B cell (primary cell): ENCODE data around the gene TOLLIP. TPM values are rescaled to one million over a fixed set of nuclear protein-coding genes. Genes with fewer than 3 reads are reported as not detected.

ENCODE experiments used
- ATAC-seq: fragments of 200-7000 bp; cut with Tn5 transposase; one replicate; pipeline ENCODE4 v1.10.0; 2021; ENCODE audit warnings: low read depth, mild to moderate bottlenecking, moderate number of reproducible peaks, moderate library complexity
- CTCF ChIA-PET: fragments of 350-600 bp; sonication (Branson Sonifier 250); formaldehyde crosslinking; loops from one replicate; lab custom pipeline; 2021; ENCODE audit warnings: antibody characterized with exemption, inconsistent platforms; lab: Charles Lee
- POLR2A ChIA-PET: fragments of 350-600 bp; sonication (Branson Sonifier 250); formaldehyde crosslinking; loops from one replicate; lab custom pipeline; 2021; ENCODE audit warnings: antibody characterized with exemption; lab: Charles Lee
- DNase-seq: peaks from one replicate; pipeline ENCODE4 v3.0.0; 2013
- H2AFZ ChIP-seq: 2 replicates; pipeline ENCODE4 v1.6.1; 2012; ENCODE audit warnings: mild to moderate bottlenecking, low read depth, low read length; ENCODE audit not compliant: insufficient read depth, poor library complexity, severe bottlenecking
- H3K27ac ChIP-seq, 2 donors: 1 replicate in 1 of 2; 2 replicates in 1 of 2; pipeline ENCODE4 v1.5.1; 2012 to 2013; ENCODE audit warnings: low read length in 2 of 2, mild to moderate bottlenecking in 2 of 2, moderate library complexity in 1 of 2
- H3K27me3 ChIP-seq, 4 experiments: fragments of 200-600 bp in 1 of 4; sonication (generic) in 1 of 4; replicated peaks in 1 of 4; 1 replicate in 2 of 4; 2 replicates in 2 of 4; pipeline versions ENCODE4 v1.6.1 to v1.7.0; 2013 to 2016; ENCODE audit warnings: low read length in 3 of 4, mild to moderate bottlenecking in 2 of 4, mixed read lengths in 1 of 4, moderate library complexity in 1 of 4; ENCODE audit not compliant: insufficient read depth in 4 of 4, control insufficient read depth in 3 of 4; ENCODE audit errors: control extremely low read depth in 1 of 4
- H3K36me3 ChIP-seq, 2 experiments: replicated peaks in 1 of 2; 1 replicate in 1 of 2; 2 replicates in 1 of 2; pipeline versions ENCODE4 v1.6.1 to v1.7.1; 2013; ENCODE audit warnings: low read length in 1 of 2; ENCODE audit not compliant: insufficient read depth in 2 of 2, control insufficient read depth in 1 of 2; ENCODE audit errors: control extremely low read depth in 1 of 2, extremely low read depth in 1 of 2
- H3K4me1 ChIP-seq, 2 donors: fragments of 200-600 bp in 1 of 2; sonication (generic) in 1 of 2; 1 replicate in 1 of 2; 2 replicates in 1 of 2; pipeline versions ENCODE4 v1.5.1 to v1.6.1; 2013 to 2017; ENCODE audit warnings: low read length in 2 of 2; ENCODE audit not compliant: control insufficient read depth in 2 of 2, insufficient read depth in 2 of 2
- H3K4me2 ChIP-seq: replicated peaks from 2 replicates; pipeline ENCODE3; 2012; ENCODE audit warnings: mild to moderate bottlenecking, low read depth, low read length; ENCODE audit not compliant: poor library complexity, severe bottlenecking
- H3K4me3 ChIP-seq, 5 experiments: fragments of 200-600 bp in 1 of 5; sonication (generic) in 1 of 5; 1 replicate in 3 of 5; 2 replicates in 2 of 5; pipeline versions ENCODE4 v1.5.1 to v1.7.0; 2011 to 2016; ENCODE audit warnings: low read length in 4 of 5, mild to moderate bottlenecking in 4 of 5, low read depth in 2 of 5, control low read depth in 1 of 5, moderate library complexity in 1 of 5; ENCODE audit not compliant: insufficient read depth in 1 of 5; ENCODE audit errors: control extremely low read depth in 1 of 5, extremely low read depth in 1 of 5
- H3K79me2 ChIP-seq: fragments of 200-600 bp; sonication (generic); one replicate; pipeline ENCODE4 v1.6.0; 2016; ENCODE audit warnings: low read length; ENCODE audit not compliant: control insufficient read depth, insufficient read depth
- H3K9ac ChIP-seq: fragments of 200-600 bp; sonication (generic); 2 replicates; pipeline ENCODE4 v1.6.1; 2017; ENCODE audit warnings: mild to moderate bottlenecking, low read length, moderate library complexity
- H3K9me3 ChIP-seq, 3 donors: one replicate each; pipeline versions ENCODE4 v1.6.1 to v1.7.1; 2013; ENCODE audit warnings: low read length in 2 of 3; ENCODE audit not compliant: control insufficient read depth in 2 of 3, insufficient read depth in 1 of 3; ENCODE audit errors: control extremely low read depth in 1 of 3
- H4K20me1 ChIP-seq: 2 replicates; pipeline ENCODE4 v1.6.0; 2012; ENCODE audit warnings: mild to moderate bottlenecking, low read length; ENCODE audit not compliant: insufficient read depth, control insufficient read depth, poor library complexity, severe bottlenecking
- H3K27ac Mint-ChIP-seq: one replicate; pipeline ENCODE4 v1.8.0; 2021; ENCODE audit warnings: mixed read lengths
- H3K27me3 Mint-ChIP-seq: one replicate; pipeline ENCODE4 v1.8.0; 2021; ENCODE audit warnings: mixed read lengths
- H3K4me1 Mint-ChIP-seq: one replicate; pipeline ENCODE4 v1.8.0; 2021; ENCODE audit warnings: mixed read lengths
- H3K4me3 Mint-ChIP-seq: one replicate; pipeline ENCODE4 v1.8.0; 2021; ENCODE audit warnings: mixed read lengths
- H3K9me3 Mint-ChIP-seq: one replicate; pipeline ENCODE4 v1.8.0; 2022; ENCODE audit warnings: mixed read lengths; ENCODE audit not compliant: insufficient read depth
- EZH2 ChIP-seq: IDR thresholded peaks from 2 replicates; pipeline ENCODE4 v1.6.1; 2012; ENCODE audit warnings: borderline replicate concordance, low read depth, mild to moderate bottlenecking, moderate library complexity, low read length; ENCODE audit not compliant: insufficient read depth, poor library complexity, severe bottlenecking
- WGBS: methylation state at CpG from one replicate; pipeline ENCODE4 v1.1.5; 2013; ENCODE audit warnings: missing lambda C conversion rate; ENCODE audit not compliant: insufficient coverage; 5-methylcytosine and 5-hydroxymethylcytosine counted together
- intact Hi-C: fragments of 100-400 bp; cut with micrococcal nuclease; formaldehyde crosslinking; loops from one replicate; pipeline ENCODE4 v1.10.0; 2022
- polyA plus RNA-seq: library from polyadenylated mRNA; depleted of rRNA; stranded (reverse); fragments of >200 nt; gene quantifications from 2 replicates; pipeline ENCODE4 v1.2.3, GENCODE V29; 2012
- total RNA-seq, 2 donors: library from RNA; stranded (reverse); fragments of 120-200 nt in 1 of 2; gene quantifications; 1 replicate in 1 of 2; 2 replicates in 1 of 2; pipeline versions ENCODE4 v1.2.3 to v1.2.4, GENCODE V29; 2013 to 2022
- TF ChIP-seq, protein P1 (sequence below): fragments of 200-600 bp; IDR thresholded peaks from one replicate; pipeline ENCODE4 v1.8.0; 2022; ENCODE audit warnings: antibody characterized with exemption, mild to moderate bottlenecking

TOLLIP gene
- total and polyA plus RNA-seq, 2 donors (not counting 1 experiment from before 2014, with no cell fraction given): 34.7 to 52.5 TPM

- H3K27me3 Mint-ChIP-seq: no peaks in the 10 kb centered on the region
- H3K27me3 ChIP-seq: no peaks in the 10 kb centered on the region
- ATAC-seq (no peak), DNase-seq (no peak)
- H3K4me1 ChIP-seq: peaks cover 9 to 15% of the 10 kb centered on the region in 2 donors
- H3K79me2 ChIP-seq: no peaks in the 10 kb centered on the region
- H3K9ac ChIP-seq: no peak overlapping the region
- POLR2A ChIA-PET: no interaction called here
- H3K4me3 Mint-ChIP-seq: no peak overlapping the region
- H3K27ac Mint-ChIP-seq: no peak overlapping the region
- WGBS: 90% methylated on average over 11 of the region's 16 CpGs
- H3K4me3 ChIP-seq: no peak overlapping the region
- H3K9me3 Mint-ChIP-seq: no peaks in the 10 kb centered on the region
- no peak overlapping the region for H2AFZ ChIP-seq
- no peak for TF ChIP-seq EZH2
- TF ChIP-seq, protein P1, sequence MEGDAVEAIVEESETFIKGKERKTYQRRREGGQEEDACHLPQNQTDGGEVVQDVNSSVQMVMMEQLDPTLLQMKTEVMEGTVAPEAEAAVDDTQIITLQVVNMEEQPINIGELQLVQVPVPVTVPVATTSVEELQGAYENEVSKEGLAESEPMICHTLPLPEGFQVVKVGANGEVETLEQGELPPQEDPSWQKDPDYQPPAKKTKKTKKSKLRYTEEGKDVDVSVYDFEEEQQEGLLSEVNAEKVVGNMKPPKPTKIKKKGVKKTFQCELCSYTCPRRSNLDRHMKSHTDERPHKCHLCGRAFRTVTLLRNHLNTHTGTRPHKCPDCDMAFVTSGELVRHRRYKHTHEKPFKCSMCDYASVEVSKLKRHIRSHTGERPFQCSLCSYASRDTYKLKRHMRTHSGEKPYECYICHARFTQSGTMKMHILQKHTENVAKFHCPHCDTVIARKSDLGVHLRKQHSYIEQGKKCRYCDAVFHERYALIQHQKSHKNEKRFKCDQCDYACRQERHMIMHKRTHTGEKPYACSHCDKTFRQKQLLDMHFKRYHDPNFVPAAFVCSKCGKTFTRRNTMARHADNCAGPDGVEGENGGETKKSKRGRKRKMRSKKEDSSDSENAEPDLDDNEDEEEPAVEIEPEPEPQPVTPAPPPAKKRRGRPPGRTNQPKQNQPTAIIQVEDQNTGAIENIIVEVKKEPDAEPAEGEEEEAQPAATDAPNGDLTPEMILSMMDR: no peak
- H3K9me3 ChIP-seq: no peaks in the 10 kb centered on the region
- no peak overlapping the region for H3K4me2 ChIP-seq
- CTCF ChIA-PET: no interaction called here
- intact Hi-C loops: no loop called here
- no peak overlapping the region for H3K27ac ChIP-seq
- H3K36me3 ChIP-seq: no peaks in the 10 kb centered on the region
- H4K20me1 ChIP-seq: no peaks in the 10 kb centered on the region
- peaks cover 12% of the 10 kb centered on the region for H3K4me1 Mint-ChIP-seq
Measured at GRCh38 chr11:1257916-1258315, 51.5 kb downstream of the TOLLIP start.

DNA sequence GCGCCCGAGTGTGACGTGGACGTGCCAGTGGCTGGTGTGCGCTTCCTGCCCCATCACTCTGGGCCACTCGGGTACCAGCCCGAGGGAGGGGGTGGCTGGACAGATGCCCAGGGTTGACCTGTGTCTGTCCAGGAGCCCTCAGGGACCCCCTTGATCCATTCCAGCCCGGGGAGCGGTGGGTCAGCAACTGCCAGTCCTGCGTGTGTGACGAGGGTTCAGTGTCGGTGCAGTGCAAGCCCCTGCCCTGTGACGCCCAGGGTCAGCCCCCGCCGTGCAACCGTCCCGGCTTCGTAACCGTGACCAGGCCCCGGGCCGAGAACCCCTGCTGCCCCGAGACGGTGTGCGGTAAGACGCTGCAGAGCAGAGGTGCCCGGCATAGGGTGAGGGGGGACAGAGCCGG is 52.1 kb downstream of the TOLLIP start:
- no peak overlapping the region for H3K27ac ChIP-seq
- WGBS: 95% methylated on average over 24 of the region's 27 CpGs
- TF ChIP-seq, protein P1: no peak
- no peak for TF ChIP-seq EZH2
- intact Hi-C loops: no loop called here
- no peaks in the 10 kb centered on the region for H3K27me3 Mint-ChIP-seq
- H3K4me3 ChIP-seq: no peak overlapping the region
- H2AFZ ChIP-seq: no peak overlapping the region
- CTCF ChIA-PET: no interaction called here
- H3K4me1 Mint-ChIP-seq: peaks cover 6% of the 10 kb centered on the region
- ATAC-seq (no peak), DNase-seq (no peak)
- no peaks in the 10 kb centered on the region for H3K36me3 ChIP-seq
- H3K79me2 ChIP-seq: no peaks in the 10 kb centered on the region
- H3K9me3 Mint-ChIP-seq: no peaks in the 10 kb centered on the region
- H3K9me3 ChIP-seq: no peaks in the 10 kb centered on the region
- H3K4me1 ChIP-seq: peaks cover 7 to 11% of the 10 kb centered on the region in 2 donors
- H4K20me1 ChIP-seq: no peaks in the 10 kb centered on the region
- H3K27me3 ChIP-seq: no peaks in the 10 kb centered on the region
- H3K27ac Mint-ChIP-seq: no peak overlapping the region
- no peak overlapping the region for H3K4me2 ChIP-seq
- H3K4me3 Mint-ChIP-seq: no peak overlapping the region
- POLR2A ChIA-PET: no interaction called here
- H3K9ac ChIP-seq: no peak overlapping the region
